ENCODE results near the gene PGGT1B. TPM values are rescaled to one million over a fixed set of nuclear protein-coding genes. Genes with fewer than 3 reads are reported as not detected.

Gene PGGT1B
- total and polyA plus RNA-seq, 9 of the 15 experiments (the other 6 are each of a cell fraction or from before 2014, with no cell fraction given), result 5.3 to 33.7 (median 19.8) TPM

GRCh38 chr5:115304496-115304895 is 41.8 kb upstream of the PGGT1B start:
- Histone ChIP-seq H3K4me2 (ENCODE audit: insufficient read depth, low read length) (no peak overlapping the region), H3K4me1 (replicated peaks in 1 of 2; ENCODE audit: control insufficient read depth in 2 of 2, insufficient read depth in 2 of 2, low read length in 2 of 2) (no peaks in the 10 kb centered on the region), H3K9me3 (replicated peaks; ENCODE audit: control insufficient read depth, insufficient read depth, low read depth, low read length) (no peaks in the 10 kb centered on the region), H3K36me3 (ENCODE audit: control insufficient read depth, insufficient read depth, low read length) (no peaks in the 10 kb centered on the region), H3K9ac (ENCODE audit: insufficient read depth in 1 of 2, low read depth in 2 of 2, low read length in 2 of 2) (no peak overlapping the region), H3K27me3 (ENCODE audit: control insufficient read depth in 2 of 2, insufficient read depth in 2 of 2, low read length in 2 of 2) (no peaks in the 10 kb centered on the region), H4K20me1 (replicated peaks; ENCODE audit: control insufficient read depth, insufficient read depth, low read length) (no peaks in the 10 kb centered on the region), H3K79me2 (ENCODE audit: control insufficient read depth, insufficient read depth, low read length) (no peaks in the 10 kb centered on the region), H3K9me1 (ENCODE audit: control insufficient read depth, insufficient read depth, low read length) (no peaks in the 10 kb centered on the region), H3K27ac (ENCODE audit: extremely low read depth, low read depth, low read length) (no peak overlapping the region), H3K4me3 (no peak overlapping the region), H2AFZ (ENCODE audit: low read depth, low read length) (no peak overlapping the region)
- CTCF ChIA-PET (ENCODE audit: low intra/inter-chr PET ratio), result no interaction called here
- POLR2A ChIA-PET, result interaction anchor here (1.3 kb wide), 1 partner anchor 8 kb away, joined by 4 read pairs; the partner anchor contains the start of gene CCDC112
- peak; percentile 20; the same call in 1 of the 2 replicates for TF ChIP-seq ZNF316 (IDR thresholded peaks at IDR 0.05)
- TF ChIP-seq EHMT2 (IDR thresholded peaks at IDR 0.05), result no peak
- BruUV-seq (replicated peaks), result no TSS peak
- ATAC-seq (no peak), DNase-seq (ENCODE audit: extremely low read depth in 1 of 4, low spot score in 3 of 4) (no peak), FAIRE-seq (no peak)
- in situ Hi-C loops (cut with MboI) (no loop called here), intact Hi-C loops (cut with micrococcal nuclease) (loop anchor here (10.0 kb wide), 1 partner anchor 540 kb away; the partner anchor contains the start of genes AP3S1 and ATG12)
- 27% methylated on average over 1 of the region's 1 CpG for WGBS (ENCODE audit: insufficient coverage, low coverage, missing lambda C conversion rate)

- POLR2A ChIA-PET, result no interaction called here
- peak; percentile 59 for FAIRE-seq
- H3K4me2 ChIP-seq (ENCODE audit: insufficient read depth, low read length), result no peak overlapping the region; the same call in 1 of the 2 replicates
- in situ Hi-C loops (cut with MboI) (no loop called here), intact Hi-C loops (cut with micrococcal nuclease) (no loop called here)
- no peak overlapping the region for H3K9ac ChIP-seq (ENCODE audit: insufficient read depth in 1 of 2, low read depth in 2 of 2, low read length in 2 of 2)
- peak; percentile 28 for ATAC-seq
- H2AFZ ChIP-seq (ENCODE audit: low read depth, low read length), result peak overlapping the region; percentile 86
- peaks cover 4% of the 10 kb centered on the region for H3K9me3 ChIP-seq (replicated peaks; ENCODE audit: control insufficient read depth, insufficient read depth, low read depth, low read length)
- peak in 2 of 4 experiments; percentile 14 to 54 for DNase-seq (ENCODE audit: extremely low read depth in 1 of 4, low spot score in 3 of 4)
- no peak overlapping the region for H3K27ac ChIP-seq (ENCODE audit: extremely low read depth, low read depth, low read length)
- H3K4me1 ChIP-seq (replicated peaks in 1 of 2; ENCODE audit: control insufficient read depth in 2 of 2, insufficient read depth in 2 of 2, low read length in 2 of 2), result peaks cover 5 to 6% of the 10 kb centered on the region in 2 experiments; a peak in 4 of 5 replicates
- no peaks in the 10 kb centered on the region for H3K9me1 ChIP-seq (ENCODE audit: control insufficient read depth, insufficient read depth, low read length)
- BruUV-seq (replicated peaks), result no TSS peak
- H3K4me3 ChIP-seq, result no peak overlapping the region
- H3K27me3 ChIP-seq (ENCODE audit: control insufficient read depth in 2 of 2, insufficient read depth in 2 of 2, low read length in 2 of 2), result no peaks in the 10 kb centered on the region
- peaks cover 15% of the 10 kb centered on the region; the same call in 1 of the 3 replicates for H3K79me2 ChIP-seq (ENCODE audit: control insufficient read depth, insufficient read depth, low read length)
- no peaks in the 10 kb centered on the region for H3K36me3 ChIP-seq (ENCODE audit: control insufficient read depth, insufficient read depth, low read length)
- H4K20me1 ChIP-seq (replicated peaks; ENCODE audit: control insufficient read depth, insufficient read depth, low read length), result no peaks in the 10 kb centered on the region
- CTCF ChIA-PET (ENCODE audit: low intra/inter-chr PET ratio), result no interaction called here
- 0% methylated on average over 1 of the region's 1 CpG for WGBS (ENCODE audit: insufficient coverage, low coverage, missing lambda C conversion rate)
- peak; percentile 55 for TF ChIP-seq PKNOX1 (IDR thresholded peaks at IDR 0.05)
- no peak for TF ChIP-seq REST (IDR thresholded peaks at IDR 0.05; ENCODE audit: borderline replicate concordance)
- TF ChIP-seq REST (CRISPR knock-in tag; IDR thresholded peaks at IDR 0.05; ENCODE audit: low read depth), result no peak
Measured at GRCh38 chr5:115298811-115299210, 36.1 kb upstream of the PGGT1B start.
